ENCODE results near the gene COPG2. TPM values are rescaled to one million over a fixed set of nuclear protein-coding genes. Genes with fewer than 3 reads are reported as not detected.

COPG2 gene
- total and polyA plus RNA-seq, 2 of the 8 experiments (the other 6 are each of a cell fraction or from before 2014, with no cell fraction given), result 50.3 to 53.1 TPM

- TF ChIP-seq KDM4A (IDR thresholded peaks at IDR 0.05; ENCODE audit: low read depth, low read length, severe bottlenecking) (no peak), RBBP5 (IDR thresholded peaks at IDR 0.05; ENCODE audit: borderline replicate concordance, low read depth, low read length) (no peak), BACH1 (IDR thresholded peaks at IDR 0.05; ENCODE audit: low read length) (no peak), RFX5 (IDR thresholded peaks at IDR 0.05; ENCODE audit: borderline replicate concordance, low read depth, low read length) (no peak), CTCF (IDR thresholded peaks at IDR 0.05; ENCODE audit: control extremely low read depth in 1 of 3, insufficient read depth in 1 of 3, low read depth in 1 of 3, low read length in 3 of 3) (no peak)
These were observed 43.9 kb upstream of the COPG2 start (continued) for GRCh38 chr7:130712416-130712815.

Measured in H1 (cell line).